HepG2 (cell line): Measurements from ENCODE around the gene MTRF1. TPM values are rescaled to one million over a fixed set of nuclear protein-coding genes. Genes with fewer than 3 reads are reported as not detected.

Experiments
- ATF3 ChIP-seq: sonication (generic); formaldehyde crosslinking; IDR thresholded peaks from 2 replicates; pipeline ENCODE4 v1.4.0; 2020; ENCODE audit warnings: missing genetic modification reagents
- CCAR2 ChIP-seq: fragments of 200-400 bp; formaldehyde crosslinking; optimal IDR thresholded peaks from 2 replicates; pipeline ENCODE3; 2018; ENCODE audit warnings: low read depth, mild to moderate bottlenecking, low read length, moderate library complexity
- EED ChIP-seq: sonication (generic); formaldehyde crosslinking; IDR thresholded peaks from 2 replicates; pipeline ENCODE4 v1.5.0; 2020; ENCODE audit warnings: mild to moderate bottlenecking, missing genetic modification reagents
- EHMT2 ChIP-seq: fragments of 200-600 bp; sonication (generic); IDR thresholded peaks from 2 replicates; pipeline ENCODE4 v1.7.0; 2017; ENCODE audit warnings: antibody characterized with exemption, low read depth, low read length, borderline replicate concordance
- GATA4 ChIP-seq: sonication (generic); IDR thresholded peaks from 2 replicates; pipeline ENCODE4 v1.6.1; 2016; ENCODE audit warnings: antibody characterized with exemption, low read depth, borderline replicate concordance
- HIC2 ChIP-seq: sonication (generic); formaldehyde crosslinking; IDR thresholded peaks from 2 replicates; pipeline ENCODE4 v1.9.0; 2022; ENCODE audit warnings: low read depth, missing genetic modification reagents
- HMG20A ChIP-seq: IDR thresholded peaks from 2 replicates; pipeline ENCODE4 v1.6.1; 2016; ENCODE audit warnings: borderline replicate concordance
- HNRNPLL ChIP-seq: fragments of 200-400 bp; formaldehyde crosslinking; IDR thresholded peaks from 2 replicates; pipeline ENCODE4 v1.6.1; 2017; ENCODE audit warnings: mild to moderate bottlenecking, low read depth, low read length; ENCODE audit not compliant: poor library complexity, severe bottlenecking
- IRX3 ChIP-seq: sonication (generic); formaldehyde crosslinking; IDR thresholded peaks from 2 replicates; pipeline ENCODE4 v1.8.1; 2023; ENCODE audit warnings: mild to moderate bottlenecking, low read depth, missing genetic modification reagents, borderline replicate concordance
- KMT2A ChIP-seq: sonication (generic); formaldehyde crosslinking; IDR thresholded peaks from 2 replicates; pipeline ENCODE4 v1.4.0; 2020; ENCODE audit warnings: missing genetic modification reagents
- RCOR2 ChIP-seq: IDR thresholded peaks from 2 replicates; pipeline ENCODE4 v1.6.1; 2016; ENCODE audit warnings: missing biosample characterization, missing genetic modification reagents
- SP140L ChIP-seq: sonication (generic); formaldehyde crosslinking; IDR thresholded peaks from 2 replicates; pipeline ENCODE4 v1.4.0; 2020; ENCODE audit warnings: missing genetic modification reagents, borderline replicate concordance
- SRSF9 ChIP-seq: fragments of 200-400 bp; formaldehyde crosslinking; IDR thresholded peaks from 2 replicates; pipeline ENCODE4 v1.6.1; 2018; ENCODE audit warnings: borderline replicate concordance, mild to moderate bottlenecking, low read depth, low read length; ENCODE audit not compliant: insufficient read depth, poor library complexity, severe bottlenecking
- TFDP1 ChIP-seq: IDR thresholded peaks from 2 replicates; pipeline ENCODE4 v1.6.1; 2016; ENCODE audit warnings: missing compliant biosample characterization, missing genetic modification reagents, borderline replicate concordance
- THYN1 ChIP-seq: sonication (generic); formaldehyde crosslinking; IDR thresholded peaks from 2 replicates; pipeline ENCODE4 v1.8.1; 2023; ENCODE audit warnings: low read depth, mild to moderate bottlenecking, moderate library complexity, missing genetic modification reagents, borderline replicate concordance
- ZMAT5 ChIP-seq: sonication (generic); formaldehyde crosslinking; IDR thresholded peaks from 2 replicates; pipeline ENCODE4 v1.5.0; 2020; ENCODE audit warnings: mild to moderate bottlenecking, low read depth, missing genetic modification reagents, borderline replicate concordance
- ZNF292 ChIP-seq: sonication (generic); formaldehyde crosslinking; IDR thresholded peaks from 2 replicates; pipeline ENCODE4 v1.8.1; 2022; ENCODE audit warnings: mild to moderate bottlenecking, low read depth, missing genetic modification reagents, borderline replicate concordance
- ZNF354B ChIP-seq: sonication (generic); formaldehyde crosslinking; IDR thresholded peaks from 2 replicates; pipeline ENCODE4 v1.8.0; 2022; ENCODE audit warnings: mild to moderate bottlenecking, missing genetic modification reagents
- ZNF382 ChIP-seq: sonication (generic); formaldehyde crosslinking; IDR thresholded peaks from 2 replicates; pipeline ENCODE4 v1.5.0; 2020; ENCODE audit warnings: missing genetic modification reagents, mild to moderate bottlenecking, borderline replicate concordance
- ZNF704 ChIP-seq: sonication (generic); formaldehyde crosslinking; IDR thresholded peaks from 2 replicates; pipeline ENCODE4 v1.8.1; 2023; ENCODE audit warnings: mild to moderate bottlenecking, inconsistent platforms, moderate library complexity, missing genetic modification reagents, borderline replicate concordance
- ZNF710 ChIP-seq: sonication (generic); formaldehyde crosslinking; IDR thresholded peaks from 2 replicates; pipeline ENCODE4 v1.5.0; 2020; ENCODE audit warnings: mild to moderate bottlenecking, missing genetic modification reagents, borderline replicate concordance
- ZNF891 ChIP-seq: sonication (generic); formaldehyde crosslinking; IDR thresholded peaks from 2 replicates; pipeline ENCODE4 v1.5.0; 2020; ENCODE audit warnings: mild to moderate bottlenecking, missing genetic modification reagents
- polyA plus RNA-seq, 8 experiments: library from polyadenylated mRNA; depleted of rRNA in 3 of 8; stranded (reverse) in 7 of 8; unstranded in 1 of 8; fragments of >200 nt; fragmentation: Illumina TruSeq in 4 of 8; extraction: Trizol in 4 of 8; gene quantifications; 2 replicates each; pipeline versions ENCODE4 v1.2.1 to v1.2.3, GENCODE V29; 2011 to 2016; ENCODE audit warnings: low read depth in 4 of 8, missing spikeins in 1 of 8, mixed read lengths in 1 of 8; ENCODE audit not compliant: insufficient read depth in 1 of 8
- total RNA-seq, 5 experiments: library from RNA; depleted of rRNA; stranded (reverse); fragments of >200 nt; fragmentation: Illumina TruSeq; extraction: Trizol; gene quantifications; 2 replicates each; pipeline ENCODE4 v1.2.3, GENCODE V29; 2016; ENCODE audit warnings: low read depth in 1 of 5

The MTRF1 gene
- total and polyA plus RNA-seq, 2 of the 13 experiments (the other 11 are each of a cell fraction or from before 2014, with no cell fraction given), result 21.6 to 27.2 TPM

- TF ChIP-seq SRSF9 (no peak), CCAR2 (no peak), ATF3 (CRISPR knock-in tag) (no peak), RCOR2 (CRISPR knock-in tag) (no peak), ZNF704 (CRISPR knock-in tag) (no peak), THYN1 (CRISPR knock-in tag) (no peak), ZNF891 (CRISPR knock-in tag) (no peak), SP140L (CRISPR knock-in tag) (no peak), ZNF382 (no peak), HIC2 (CRISPR knock-in tag) (no peak), EHMT2 (peak; percentile 51; the same call in 1 of the 2 replicates), ZNF292 (CRISPR knock-in tag) (0 out of 2 replicates have a peak, but pooled peaks have one; percentile 36), ZNF354B (no peak), GATA4 (no peak), EED (CRISPR knock-in tag) (no peak), ZNF710 (CRISPR knock-in tag) (no peak), ZMAT5 (CRISPR knock-in tag) (no peak), HMG20A (no peak), TFDP1 (CRISPR knock-in tag) (0 out of 2 replicates have a peak, but pooled peaks have one; percentile 11), KMT2A (CRISPR knock-in tag) (peak; percentile 69), IRX3 (CRISPR knock-in tag) (no peak), HNRNPLL (no peak)
Observed at GRCh38 chr13:41263261-41263971, at the start of gene MTRF1 (continued).
